Measurements from ENCODE around the gene EPB41L3.

GRCh38 chr18:5516841-5517240, 27.0 kb downstream of the EPB41L3 start:
- no peak for TF ChIP-seq ZFP3 (CRISPR knock-in tag; IDR thresholded peaks at IDR 0.05)
- TF ChIP-seq ZNF70 (CRISPR knock-in tag; IDR thresholded peaks at IDR 0.05) = no peak
- no peak for TF ChIP-seq CSRNP3 (CRISPR knock-in tag; IDR thresholded peaks at IDR 0.05)
- TF ChIP-seq BACH2 (CRISPR knock-in tag; IDR thresholded peaks at IDR 0.05; ENCODE audit: borderline replicate concordance) = no peak
- TF ChIP-seq PATZ1 (CRISPR knock-in tag; IDR thresholded peaks at IDR 0.05; ENCODE audit: borderline replicate concordance) = no peak
- no peak for TF ChIP-seq CREB5 (CRISPR knock-in tag; IDR thresholded peaks at IDR 0.05; ENCODE audit: low read depth)
- no peak for TF ChIP-seq PPARA (CRISPR knock-in tag; IDR thresholded peaks at IDR 0.05; ENCODE audit: borderline replicate concordance)
- TF ChIP-seq CSDC2 (CRISPR knock-in tag; IDR thresholded peaks at IDR 0.05) = no peak
- no peak for TF ChIP-seq ESRRG (CRISPR knock-in tag; IDR thresholded peaks at IDR 0.05)
- no peak for TF ChIP-seq TCF4 (CRISPR knock-in tag; IDR thresholded peaks at IDR 0.05; ENCODE audit: borderline replicate concordance)
